Aorta (tissue), 5 donors: ENCODE results near the gene TLE3. TPM values are rescaled to one million over a fixed set of nuclear protein-coding genes. Genes with fewer than 3 reads are reported as not detected.

Experiments used
- ATAC-seq: fragments of 200-7000 bp; cut with Tn5 transposase; one replicate; pipeline ENCODE4 v1.9.1; 2022; ENCODE audit warnings: moderate library complexity; ENCODE audit not compliant: low FRiP score
- DNase-seq, 2 donors: peaks; one replicate each; pipeline ENCODE4 v3.0.0-alpha.2; 2020
- H3K27ac ChIP-seq, 2 donors: one replicate each; pipeline ENCODE4 v1.5.1; 2013; ENCODE audit warnings: low read length in 2 of 2, mild to moderate bottlenecking in 2 of 2, moderate library complexity in 2 of 2, control low read depth in 1 of 2, inconsistent platforms in 1 of 2, low read depth in 1 of 2
- H3K27me3 ChIP-seq, 2 donors: one replicate each; pipeline ENCODE4 v1.6.1; 2013; ENCODE audit warnings: control low read depth in 1 of 2, low read length in 1 of 2, mild to moderate bottlenecking in 1 of 2, moderate library complexity in 1 of 2; ENCODE audit not compliant: insufficient read depth in 2 of 2, control insufficient read depth in 1 of 2
- H3K36me3 ChIP-seq, 2 donors: one replicate each; pipeline ENCODE4 v1.6.1; 2013; ENCODE audit warnings: control low read depth in 1 of 2, low read length in 1 of 2, mild to moderate bottlenecking in 1 of 2; ENCODE audit not compliant: insufficient read depth in 2 of 2, control insufficient read depth in 1 of 2
- H3K4me1 ChIP-seq, 2 donors: one replicate each; pipeline ENCODE4 v1.6.1; 2013; ENCODE audit warnings: low read length in 2 of 2, control low read depth in 1 of 2, mild to moderate bottlenecking in 1 of 2, moderate library complexity in 1 of 2; ENCODE audit not compliant: insufficient read depth in 2 of 2, control insufficient read depth in 1 of 2
- H3K4me3 ChIP-seq, 2 donors: one replicate each; pipeline ENCODE4 v1.5.1; 2013; ENCODE audit warnings: low read length in 2 of 2, control low read depth in 1 of 2, mild to moderate bottlenecking in 1 of 2
- H3K9me3 ChIP-seq: one replicate; pipeline ENCODE4 v1.6.1; 2013; ENCODE audit warnings: mild to moderate bottlenecking, low read length; ENCODE audit not compliant: control insufficient read depth
- WGBS, 2 donors: extraction: QIAGEN DNeasy Blood & Tissue Kit; methylation state at CpG; one replicate each; pipeline ENCODE4 v1.1.7; 2013; 5-methylcytosine and 5-hydroxymethylcytosine counted together
- intact Hi-C, 2 donors: fragments of 100-400 bp; cut with DNase I; formaldehyde crosslinking; loops; one replicate each; pipeline versions ENCODE4 v1.14.2 to v1.15.0; 2022
- polyA plus RNA-seq, 2 donors: library from polyadenylated mRNA; stranded (reverse); fragments of 200-250 nt; gene quantifications; one replicate each; pipeline ENCODE4 v1.2.3, GENCODE V29; 2013
- total RNA-seq, 2 donors: library from RNA; stranded (reverse); fragmentation: NEBNext Ultra II Directional; extraction: Animal tissue kit (Norgen Biotek cat#: 25700); gene quantifications; one replicate each; pipeline ENCODE4 v1.2.1, GENCODE V29; 2021
- donor health status: healthy with polysubstance abuse.
- donor health status: Bipolar disorder and iron deficiency.
- donor health status: DM: no; HTN: no; CAD: no.
- donor health status: DM: no; HTN: no; CAD: no.
- donor health status: DM: yes; HTN: yes; CAD: no.

The TLE3 gene
- total and polyA plus RNA-seq, 4 donors: 8.3 to 89.9 (median 28.2) TPM

- no peak overlapping the region for H3K4me3 ChIP-seq
- H3K27ac ChIP-seq: no peak overlapping the region
- H3K36me3 ChIP-seq: no peaks in the 10 kb centered on the region
- no peak for ATAC-seq
- intact Hi-C loops: no loop called here
- WGBS, 2 donors: 75 to 79% methylated on average over 6 of the region's 6 CpGs
- no peaks in the 10 kb centered on the region for H3K27me3 ChIP-seq
- H3K9me3 ChIP-seq: no peaks in the 10 kb centered on the region
- peak in 1 of 2 donors; percentile 42 for DNase-seq
- no peaks in the 10 kb centered on the region for H3K4me1 ChIP-seq
These were observed 81.2 kb downstream of the TLE3 start for GRCh38 chr15:70016511-70016994.

GRCh38 chr15:70014860-70015490, 82.7 kb downstream of the TLE3 start:
- peak in 1 of 2 donors; percentile 62 for DNase-seq
- H3K27me3 ChIP-seq: no peaks in the 10 kb centered on the region
- ATAC-seq: no peak
- WGBS, 2 donors: 79 to 86% methylated on average over 9 of the region's 9 CpGs
- H3K4me3 ChIP-seq: no peak overlapping the region
- no peaks in the 10 kb centered on the region for H3K36me3 ChIP-seq
- H3K27ac ChIP-seq: no peak overlapping the region
- no peaks in the 10 kb centered on the region for H3K4me1 ChIP-seq
- no peaks in the 10 kb centered on the region for H3K9me3 ChIP-seq
- intact Hi-C loops: no loop called here

- ATAC-seq (no peak), DNase-seq (peak in 1 of 2 donors; percentile 25)
- no peaks in the 10 kb centered on the region for H3K36me3 ChIP-seq
- no peak overlapping the region for H3K27ac ChIP-seq
- no peaks in the 10 kb centered on the region for H3K9me3 ChIP-seq
- H3K4me3 ChIP-seq: no peak overlapping the region
- H3K27me3 ChIP-seq: no peaks in the 10 kb centered on the region
- 90 to 94% methylated on average over 6 of the region's 6 CpGs for WGBS, 2 donors
- intact Hi-C loops: no loop called here
- no peaks in the 10 kb centered on the region for H3K4me1 ChIP-seq
These were observed 83.4 kb downstream of the TLE3 start for GRCh38 chr15:70014331-70014730.

- H3K9me3 ChIP-seq: no peaks in the 10 kb centered on the region
- WGBS, 2 donors: 82 to 84% methylated on average over 8 of the region's 8 CpGs
- no peak overlapping the region for H3K27ac ChIP-seq
- H3K27me3 ChIP-seq: no peaks in the 10 kb centered on the region
- DNase-seq: no peak
- no peaks in the 10 kb centered on the region for H3K4me1 ChIP-seq
- no peak for ATAC-seq
- no peaks in the 10 kb centered on the region for H3K36me3 ChIP-seq
- H3K4me3 ChIP-seq: no peak overlapping the region
- intact Hi-C loops: no loop called here
These were observed 83.9 kb downstream of the TLE3 start for GRCh38 chr15:70013656-70014313.

- ATAC-seq: no peak
These were observed 84.8 kb downstream of the TLE3 start for GRCh38 chr15:70012895-70013294.

GRCh38 chr15:70008697-70009290, 88.9 kb downstream of the TLE3 start:
- WGBS, 2 donors: 92 to 97% methylated on average over 3 of the region's 3 CpGs
- intact Hi-C loops: no loop called here
- no peak for DNase-seq

More at GRCh38 chr15:70012895-70013294, 84.8 kb downstream of the TLE3 start:
- intact Hi-C loops: no loop called here
- WGBS, 2 donors: 91 to 93% methylated on average over 4 of the region's 4 CpGs
- H3K27ac ChIP-seq: no peak overlapping the region
- no peaks in the 10 kb centered on the region for H3K4me1 ChIP-seq
- H3K36me3 ChIP-seq: no peaks in the 10 kb centered on the region
- no peak overlapping the region for H3K4me3 ChIP-seq
- H3K27me3 ChIP-seq: no peaks in the 10 kb centered on the region
- H3K9me3 ChIP-seq: no peaks in the 10 kb centered on the region
- no peak for DNase-seq

GRCh38 chr15:70006259-70007147, 91.2 kb downstream of the TLE3 start:
- 82 to 89% methylated on average over 11 to 12 of the region's 12 CpGs for WGBS, 2 donors
- intact Hi-C loops: no loop called here
- Histone ChIP-seq H3K4me3 (no peak overlapping the region), H3K4me1 (no peaks in the 10 kb centered on the region), H3K9me3 (peaks cover 5% of the 10 kb centered on the region), H3K27ac (no peak overlapping the region), H3K27me3 (no peaks in the 10 kb centered on the region), H3K36me3 (no peaks in the 10 kb centered on the region)
- ATAC-seq: no peak
- DNase-seq: no peak

More at GRCh38 chr15:70008697-70009290, 88.9 kb downstream of the TLE3 start:
- no peak for ATAC-seq
- H3K4me1 ChIP-seq: no peaks in the 10 kb centered on the region
- no peaks in the 10 kb centered on the region for H3K27me3 ChIP-seq
- no peak overlapping the region for H3K27ac ChIP-seq
- H3K9me3 ChIP-seq: no peaks in the 10 kb centered on the region
- H3K36me3 ChIP-seq: no peaks in the 10 kb centered on the region
- no peak overlapping the region for H3K4me3 ChIP-seq

GRCh38 chr15:70004826-70005225, 92.9 kb downstream of the TLE3 start:
- WGBS, 2 donors: 94 to 99% methylated on average over 3 of the region's 3 CpGs

More at GRCh38 chr15:70004826-70005225, 92.9 kb downstream of the TLE3 start:
- H3K36me3 ChIP-seq: no peaks in the 10 kb centered on the region
- no peaks in the 10 kb centered on the region for H3K27me3 ChIP-seq
- H3K27ac ChIP-seq: no peak overlapping the region
- no peak for ATAC-seq
- no peak for DNase-seq
- H3K9me3 ChIP-seq: peaks cover 5% of the 10 kb centered on the region
- no peaks in the 10 kb centered on the region for H3K4me1 ChIP-seq
- intact Hi-C loops: no loop called here
- H3K4me3 ChIP-seq: no peak overlapping the region
